HEK293 (cell line): ENCODE data around the gene SMIM44.

Experiments used
- CTCF ChIA-PET: fragments of 350-600 bp; formaldehyde crosslinking; extraction: SDS; loops from one replicate; lab custom pipeline; 2021; ENCODE audit warnings: antibody characterized with exemption; lab: Yijun Ruan, JAX
- POLR2A ChIA-PET: fragments of 300-600 bp; formaldehyde crosslinking; extraction: SDS; loops from one replicate; lab custom pipeline; 2020; ENCODE audit warnings: antibody characterized with exemption, inconsistent platforms; lab: Yijun Ruan, JAX
- H3K27ac ChIP-seq: fragments of 200-500 bp; sonication (Bioruptor generic); 2 replicates; pipeline ENCODE4 v1.5.1; 2014; ENCODE audit warnings: low read depth, low read length, control low read depth, inconsistent platforms; ENCODE audit errors: extremely low read depth
- H3K36me3 ChIP-seq, 2 experiments: fragments of 200-500 bp in 1 of 2; sonication (Bioruptor generic) in 1 of 2; 1 replicate in 1 of 2; 2 replicates in 1 of 2; pipeline ENCODE4 v1.5.1; 2014 to 2017; ENCODE audit warnings: inconsistent platforms in 2 of 2, low read length in 2 of 2; ENCODE audit not compliant: control insufficient read depth in 2 of 2, insufficient read depth in 1 of 2
- H3K4me1 ChIP-seq: fragments of 200-500 bp; sonication (Bioruptor generic); 2 replicates; pipeline ENCODE4 v1.5.1; 2014; ENCODE audit warnings: mild to moderate bottlenecking, low read length, inconsistent platforms; ENCODE audit not compliant: control insufficient read depth, insufficient read depth
- H3K4me3 ChIP-seq: 2 replicates; pipeline ENCODE4 v1.5.1; 2011; ENCODE audit warnings: low read depth, mild to moderate bottlenecking, control low read depth, low read length, moderate library complexity
- H3K9me3 ChIP-seq: fragments of 200-500 bp; sonication (Bioruptor generic); 2 replicates; pipeline ENCODE4 v1.5.1; 2014; ENCODE audit warnings: low read depth, low read length, inconsistent platforms; ENCODE audit not compliant: control insufficient read depth, insufficient read depth
- GLIS2 ChIP-seq: fragments of 450-650 bp; formaldehyde crosslinking; IDR thresholded peaks from 2 replicates; pipeline ENCODE4 v1.5.1; 2016; ENCODE audit warnings: missing biosample characterization, missing genetic modification characterization
- PRDM6 ChIP-seq: fragments of 450-650 bp; formaldehyde crosslinking; IDR thresholded peaks from 2 replicates; pipeline ENCODE4 v1.5.1; 2017; ENCODE audit warnings: missing biosample characterization, missing genetic modification characterization
- TRIM28 ChIP-seq: IDR thresholded peaks from 2 replicates; pipeline ENCODE4 v1.6.1; 2011; ENCODE audit warnings: low read length, control low read depth, borderline replicate concordance
- YY2 ChIP-seq: fragments of 450-650 bp; formaldehyde crosslinking; IDR thresholded peaks from 2 replicates; pipeline ENCODE4 v1.5.1; 2016; ENCODE audit warnings: missing biosample characterization, missing genetic modification characterization
- ZFP69B ChIP-seq: fragments of 450-650 bp; formaldehyde crosslinking; IDR thresholded peaks from 2 replicates; pipeline ENCODE4 v1.5.1; 2016; ENCODE audit warnings: missing biosample characterization, missing genetic modification characterization
- ZNF138 ChIP-seq: fragments of 450-650 bp; formaldehyde crosslinking; IDR thresholded peaks from 2 replicates; pipeline ENCODE4 v1.5.1; 2016; ENCODE audit warnings: missing biosample characterization, missing genetic modification characterization, borderline replicate concordance
- ZNF169 ChIP-seq: fragments of 450-650 bp; formaldehyde crosslinking; IDR thresholded peaks from 2 replicates; pipeline ENCODE4 v1.5.1; 2016; ENCODE audit warnings: missing biosample characterization, missing genetic modification characterization
- ZNF221 ChIP-seq: fragments of 450-650 bp; formaldehyde crosslinking; IDR thresholded peaks from 2 replicates; pipeline ENCODE4 v1.5.1; 2017; ENCODE audit warnings: missing biosample characterization, missing genetic modification characterization, borderline replicate concordance
- ZNF341 ChIP-seq: fragments of 450-650 bp; formaldehyde crosslinking; IDR thresholded peaks from 2 replicates; pipeline ENCODE4; 2016; ENCODE audit warnings: low read depth, missing biosample characterization, missing genetic modification characterization
- ZNF404 ChIP-seq: fragments of 450-650 bp; formaldehyde crosslinking; IDR thresholded peaks from 2 replicates; pipeline ENCODE4 v1.5.1; 2017; ENCODE audit warnings: missing biosample characterization, missing genetic modification characterization
- ZNF785 ChIP-seq: fragments of 450-650 bp; formaldehyde crosslinking; IDR thresholded peaks from 2 replicates; pipeline ENCODE4 v1.5.1; 2016; ENCODE audit warnings: missing biosample characterization, missing genetic modification characterization
- ZSCAN30 ChIP-seq: fragments of 450-650 bp; IDR thresholded peaks from 2 replicates; pipeline ENCODE4 v1.5.1; 2018; ENCODE audit warnings: missing biosample characterization, mild to moderate bottlenecking, missing genetic modification characterization, moderate library complexity
- TF ChIP-seq, protein P1 (sequence below): fragments of 450-650 bp; formaldehyde crosslinking; IDR thresholded peaks from 2 replicates; pipeline ENCODE4 v1.5.1; 2016; ENCODE audit warnings: missing biosample characterization, missing genetic modification characterization
- TF ChIP-seq, protein P2 (sequence below): fragments of 450-650 bp; formaldehyde crosslinking; IDR thresholded peaks from 2 replicates; pipeline ENCODE4 v1.5.1; 2016; ENCODE audit warnings: missing biosample characterization, missing genetic modification characterization

SMIM44 gene

DNA sequence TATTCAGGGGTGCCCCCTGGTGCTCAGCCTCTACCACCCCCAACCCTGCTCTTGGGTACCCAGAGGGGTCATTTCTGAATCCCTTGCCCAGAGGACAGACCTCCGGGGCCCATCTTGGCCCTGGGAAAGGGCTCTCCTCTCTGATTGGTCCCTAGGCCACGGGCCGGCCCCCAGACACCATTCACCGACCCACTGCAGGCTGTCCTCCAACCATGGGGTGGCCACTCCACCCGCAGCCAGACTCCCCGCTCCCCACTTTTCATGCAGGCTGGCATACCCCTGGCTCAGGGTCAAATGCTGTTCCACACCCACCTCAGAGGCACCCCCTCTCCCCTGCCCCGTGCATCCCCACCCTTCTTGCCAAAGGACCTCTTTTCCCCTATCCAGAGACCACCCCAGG is 17.7 kb downstream of the SMIM44 start:
- no peaks in the 10 kb centered on the region for H3K4me1 ChIP-seq
- ChIA-PET POLR2A (no interaction called here), CTCF (no interaction called here)
- H3K9me3 ChIP-seq: no peaks in the 10 kb centered on the region
- no peak overlapping the region for H3K27ac ChIP-seq
- H3K4me3 ChIP-seq: no peak overlapping the region
- H3K36me3 ChIP-seq: no peaks in the 10 kb centered on the region; a peak in 1 of 3 replicates
- TF ChIP-seq, protein P1, sequence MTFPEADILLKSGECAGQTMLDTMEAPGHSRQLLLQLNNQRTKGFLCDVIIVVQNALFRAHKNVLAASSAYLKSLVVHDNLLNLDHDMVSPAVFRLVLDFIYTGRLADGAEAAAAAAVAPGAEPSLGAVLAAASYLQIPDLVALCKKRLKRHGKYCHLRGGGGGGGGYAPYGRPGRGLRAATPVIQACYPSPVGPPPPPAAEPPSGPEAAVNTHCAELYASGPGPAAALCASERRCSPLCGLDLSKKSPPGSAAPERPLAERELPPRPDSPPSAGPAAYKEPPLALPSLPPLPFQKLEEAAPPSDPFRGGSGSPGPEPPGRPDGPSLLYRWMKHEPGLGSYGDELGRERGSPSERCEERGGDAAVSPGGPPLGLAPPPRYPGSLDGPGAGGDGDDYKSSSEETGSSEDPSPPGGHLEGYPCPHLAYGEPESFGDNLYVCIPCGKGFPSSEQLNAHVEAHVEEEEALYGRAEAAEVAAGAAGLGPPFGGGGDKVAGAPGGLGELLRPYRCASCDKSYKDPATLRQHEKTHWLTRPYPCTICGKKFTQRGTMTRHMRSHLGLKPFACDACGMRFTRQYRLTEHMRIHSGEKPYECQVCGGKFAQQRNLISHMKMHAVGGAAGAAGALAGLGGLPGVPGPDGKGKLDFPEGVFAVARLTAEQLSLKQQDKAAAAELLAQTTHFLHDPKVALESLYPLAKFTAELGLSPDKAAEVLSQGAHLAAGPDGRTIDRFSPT: 0 out of 2 replicates have a peak, but pooled peaks have one; percentile 14
- TF ChIP-seq ZNF404 (no peak), PRDM6 (tag by site-specific recombination) (no peak), ZNF785 (tag by site-specific recombination) (no peak), ZNF138 (no peak), TRIM28 (no peak), YY2 (no peak)
- TF ChIP-seq, protein P2, sequence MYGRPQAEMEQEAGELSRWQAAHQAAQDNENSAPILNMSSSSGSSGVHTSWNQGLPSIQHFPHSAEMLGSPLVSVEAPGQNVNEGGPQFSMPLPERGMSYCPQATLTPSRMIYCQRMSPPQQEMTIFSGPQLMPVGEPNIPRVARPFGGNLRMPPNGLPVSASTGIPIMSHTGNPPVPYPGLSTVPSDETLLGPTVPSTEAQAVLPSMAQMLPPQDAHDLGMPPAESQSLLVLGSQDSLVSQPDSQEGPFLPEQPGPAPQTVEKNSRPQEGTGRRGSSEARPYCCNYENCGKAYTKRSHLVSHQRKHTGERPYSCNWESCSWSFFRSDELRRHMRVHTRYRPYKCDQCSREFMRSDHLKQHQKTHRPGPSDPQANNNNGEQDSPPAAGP (tag by site-specific recombination): no peak

DNA sequence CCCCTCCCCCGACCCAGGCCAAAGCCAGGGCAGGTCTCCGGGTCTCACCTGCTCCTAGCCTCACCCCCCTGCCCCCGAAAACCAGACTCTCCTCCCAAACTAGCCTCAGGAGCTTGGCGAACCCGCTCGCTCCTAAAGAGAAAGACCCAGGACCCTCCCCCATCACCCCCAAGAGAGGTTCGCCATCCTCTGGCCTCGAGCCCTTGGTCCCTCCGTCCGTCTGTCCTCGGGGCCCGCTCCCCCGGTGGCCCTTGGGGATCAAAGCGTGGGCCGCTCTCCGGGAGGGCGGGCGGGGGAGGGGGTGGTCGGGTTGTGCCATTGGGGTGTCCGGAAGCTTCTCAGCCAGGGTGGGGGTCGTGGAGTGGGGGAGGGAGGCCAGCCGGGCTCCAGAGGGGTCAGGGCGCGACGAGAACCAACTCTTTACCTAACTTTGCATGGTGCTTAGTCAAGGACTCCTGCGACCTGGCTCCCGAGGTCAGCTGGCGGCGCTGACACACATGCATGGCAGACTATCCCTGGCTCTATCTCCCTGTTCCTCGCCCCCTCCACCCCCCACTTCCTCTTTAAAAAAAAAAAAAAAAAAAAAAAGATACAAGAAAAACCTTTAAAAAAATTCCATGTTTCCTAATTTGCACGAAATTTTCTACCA is 18.5 kb downstream of the SMIM44 start:
- TF ChIP-seq ZNF169 (tag by site-specific recombination) (no peak), ZSCAN30 (tag by site-specific recombination) (no peak)
- peaks cover 0 to 3% of the 10 kb centered on the region in 2 experiments; a peak in 2 of 3 replicates for H3K36me3 ChIP-seq
- H3K4me3 ChIP-seq: no peak overlapping the region
- H3K9me3 ChIP-seq: no peaks in the 10 kb centered on the region
- no peaks in the 10 kb centered on the region for H3K4me1 ChIP-seq
- no peak overlapping the region for H3K27ac ChIP-seq
- CTCF ChIA-PET: interaction anchor here (0.5 to 1.6 kb wide), 5 partner anchors 20 to 389 kb away, joined by 3 to 4 read pairs (median 3); no protein-coding TSS in a partner anchor
- POLR2A ChIA-PET: interaction anchor here (0.6 kb wide), 2 partner anchors 52 to 76 kb away, joined by 3 to 5 read pairs; no protein-coding TSS in a partner anchor

DNA sequence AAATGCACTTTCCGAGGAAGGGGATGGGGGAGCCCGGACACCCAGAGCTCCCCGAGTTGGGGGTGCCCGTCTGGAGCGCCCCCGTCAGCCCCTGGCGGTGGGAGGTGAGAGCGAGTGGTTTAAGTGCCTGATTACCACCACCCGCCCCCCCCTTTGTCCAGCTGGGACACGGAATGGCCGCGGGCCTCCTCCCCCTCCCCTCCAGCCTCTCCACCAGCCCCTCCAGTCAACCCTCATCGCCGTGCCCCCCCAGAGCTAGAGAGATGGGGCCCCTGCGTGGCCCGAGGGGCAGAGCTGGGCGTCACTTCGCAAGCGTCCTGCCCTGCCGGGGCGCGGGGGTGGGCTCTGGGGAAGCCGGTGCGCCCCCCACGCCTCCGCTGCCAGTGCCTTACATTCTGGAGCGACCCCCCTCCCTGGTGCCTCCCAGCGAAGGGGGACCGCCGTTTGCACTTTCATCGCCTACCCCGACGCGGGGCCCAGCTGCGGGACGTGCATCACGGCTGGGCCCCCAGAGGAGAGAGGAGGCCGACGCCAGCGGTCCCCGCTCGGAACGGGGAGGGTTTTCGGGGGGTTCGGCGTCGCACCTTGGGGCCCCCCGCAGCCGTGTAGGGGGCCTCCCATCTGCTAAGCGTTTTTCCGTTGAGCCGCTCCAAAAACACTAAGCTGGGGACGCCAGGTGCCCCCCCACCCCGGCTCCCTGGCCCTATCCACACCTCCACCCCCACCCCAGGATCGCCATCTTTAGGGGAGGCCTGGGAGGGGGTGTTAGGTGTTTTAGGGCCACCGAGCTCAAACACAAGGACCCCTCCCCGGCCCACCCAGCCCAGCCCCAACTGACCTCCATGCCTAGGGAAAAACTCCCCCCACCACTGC is 19.3 kb downstream of the SMIM44 start:
- ChIA-PET POLR2A (interaction anchor here (0.6 kb wide), 1 partner anchor 77 kb away, joined by 5 read pairs; no protein-coding TSS in a partner anchor), CTCF (interaction anchor here (0.5 to 1.6 kb wide), 3 partner anchors 33 to 388 kb away, joined by 3 to 4 read pairs (median 3); no protein-coding TSS in a partner anchor)
- no peaks in the 10 kb centered on the region for H3K9me3 ChIP-seq
- no peak for TF ChIP-seq ZFP69B (tag by site-specific recombination)
- peak; percentile 20; the same call in 1 of the 2 replicates for TF ChIP-seq ZNF341 (tag by site-specific recombination)
- 0 out of 2 replicates have a peak, but pooled peaks have one; percentile 21 for TF ChIP-seq GLIS2 (tag by site-specific recombination)
- TF ChIP-seq ZNF221 (tag by site-specific recombination): no peak
- H3K4me3 ChIP-seq: no peak overlapping the region
- H3K36me3 ChIP-seq: peaks cover 0 to 3% of the 10 kb centered on the region in 2 experiments; a peak in 2 of 3 replicates
- H3K27ac ChIP-seq: no peak overlapping the region
- H3K4me1 ChIP-seq: peaks cover 3% of the 10 kb centered on the region; the same call in 1 of the 2 replicates
